GM10266 (cell line): ENCODE results near the gene SF3B6.

Source experiments
- DNase-seq: peaks from one replicate; pipeline ENCODE4 v3.0.0; 2012; ENCODE audit errors: extremely low spot score
- CTCF ChIP-seq: IDR thresholded peaks from 2 replicates; pipeline ENCODE4 v1.5.1; 2012; ENCODE audit warnings: mild to moderate bottlenecking, low read depth; ENCODE audit not compliant: control insufficient read depth, insufficient read depth; ENCODE audit errors: missing control alignments

Gene SF3B6

DNA sequence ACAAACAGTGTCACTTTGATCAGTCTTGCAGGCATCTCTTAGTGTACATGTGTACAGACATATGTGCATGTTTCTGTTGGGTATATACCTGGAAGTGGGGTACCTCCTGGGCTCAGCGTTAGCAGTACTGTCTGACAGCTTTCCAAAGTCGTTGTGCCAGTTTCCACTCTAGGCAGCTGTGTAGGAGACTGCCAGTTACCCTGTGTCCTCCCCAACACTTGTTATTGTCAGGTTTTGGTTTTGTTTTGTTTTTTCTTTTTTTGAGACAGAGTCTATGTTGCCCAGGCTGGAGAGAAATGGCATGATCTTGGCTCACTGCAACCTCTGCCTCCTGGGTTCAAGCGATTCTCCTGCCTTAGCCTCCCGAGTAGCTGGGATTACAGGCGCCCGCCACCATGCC is 20.4 kb downstream of the SF3B6 start:
- no peak for TF ChIP-seq CTCF
- DNase-seq: no peak

DNA sequence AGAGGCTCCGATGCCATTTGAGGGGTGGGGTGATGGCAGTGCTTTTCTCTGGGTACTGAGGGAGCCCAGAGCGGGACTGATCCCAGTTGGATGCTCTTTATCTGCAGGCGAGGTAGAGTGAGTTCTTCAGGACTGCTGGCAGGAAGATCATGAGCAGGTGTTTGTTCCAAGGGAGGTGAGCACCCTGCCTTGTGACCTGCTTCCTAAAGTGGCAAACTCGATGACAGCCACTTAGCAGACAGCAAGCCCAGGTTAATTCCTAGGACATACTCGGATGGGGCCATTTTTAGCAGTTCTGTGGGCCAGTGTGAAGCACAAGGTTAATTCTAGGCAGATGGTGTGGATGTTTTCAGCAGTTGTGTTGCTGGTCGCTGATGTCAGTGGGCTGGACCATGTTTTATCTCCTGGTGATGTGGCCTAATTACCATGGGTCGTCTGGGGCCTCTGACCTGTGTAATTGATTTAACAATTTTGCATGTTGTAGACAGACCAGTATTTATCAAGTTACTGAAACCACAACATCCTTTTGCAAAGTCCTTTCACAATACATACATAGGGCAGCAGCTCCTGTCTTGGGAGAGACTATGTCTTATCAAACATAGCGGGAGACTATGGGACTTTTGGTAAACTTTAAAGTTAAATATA is 21.6 kb downstream of the SF3B6 start:
- DNase-seq: no peak
- no peak for TF ChIP-seq CTCF

DNA sequence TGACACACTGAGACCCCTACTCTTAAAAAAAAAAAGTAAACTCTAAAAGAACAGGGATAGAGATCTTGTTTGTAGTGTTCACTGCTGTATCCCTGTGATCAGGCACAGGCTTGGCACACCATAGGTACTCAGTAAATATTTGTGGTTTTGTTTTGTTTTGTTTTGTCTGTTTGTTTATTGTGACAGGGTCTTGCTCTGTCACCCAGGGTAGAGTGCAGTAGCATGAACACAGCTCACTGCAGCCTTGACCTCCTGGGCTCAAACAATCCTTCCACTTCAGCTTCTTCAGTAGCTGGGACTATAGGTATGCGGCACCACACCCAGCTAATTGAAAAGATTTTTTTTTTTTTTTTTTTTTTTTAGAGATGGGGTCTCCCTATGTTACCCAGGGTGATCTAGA is 23.2 kb downstream of the SF3B6 start:
- no peak for TF ChIP-seq CTCF
- no peak for DNase-seq

DNA sequence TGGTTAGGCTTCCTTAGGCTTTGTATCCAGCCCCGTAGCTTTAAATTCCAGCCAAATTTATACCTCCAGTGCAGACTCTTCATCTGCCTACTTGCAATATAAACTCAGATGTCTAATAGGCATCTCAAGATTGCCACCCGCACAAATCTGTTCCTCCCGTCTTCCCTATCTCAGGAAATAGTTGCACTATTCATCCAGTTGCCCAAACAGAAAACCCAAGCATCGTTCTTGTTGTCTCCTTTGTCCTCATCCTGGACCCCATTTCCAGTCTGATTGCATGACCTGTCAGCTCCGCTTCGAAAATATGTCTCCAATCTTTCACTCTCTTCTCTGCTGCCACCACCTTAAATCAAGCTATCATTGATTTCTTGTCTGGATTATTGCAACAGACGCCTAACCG is 24.3 kb downstream of the SF3B6 start:
- TF ChIP-seq CTCF: no peak
- DNase-seq: no peak

DNA sequence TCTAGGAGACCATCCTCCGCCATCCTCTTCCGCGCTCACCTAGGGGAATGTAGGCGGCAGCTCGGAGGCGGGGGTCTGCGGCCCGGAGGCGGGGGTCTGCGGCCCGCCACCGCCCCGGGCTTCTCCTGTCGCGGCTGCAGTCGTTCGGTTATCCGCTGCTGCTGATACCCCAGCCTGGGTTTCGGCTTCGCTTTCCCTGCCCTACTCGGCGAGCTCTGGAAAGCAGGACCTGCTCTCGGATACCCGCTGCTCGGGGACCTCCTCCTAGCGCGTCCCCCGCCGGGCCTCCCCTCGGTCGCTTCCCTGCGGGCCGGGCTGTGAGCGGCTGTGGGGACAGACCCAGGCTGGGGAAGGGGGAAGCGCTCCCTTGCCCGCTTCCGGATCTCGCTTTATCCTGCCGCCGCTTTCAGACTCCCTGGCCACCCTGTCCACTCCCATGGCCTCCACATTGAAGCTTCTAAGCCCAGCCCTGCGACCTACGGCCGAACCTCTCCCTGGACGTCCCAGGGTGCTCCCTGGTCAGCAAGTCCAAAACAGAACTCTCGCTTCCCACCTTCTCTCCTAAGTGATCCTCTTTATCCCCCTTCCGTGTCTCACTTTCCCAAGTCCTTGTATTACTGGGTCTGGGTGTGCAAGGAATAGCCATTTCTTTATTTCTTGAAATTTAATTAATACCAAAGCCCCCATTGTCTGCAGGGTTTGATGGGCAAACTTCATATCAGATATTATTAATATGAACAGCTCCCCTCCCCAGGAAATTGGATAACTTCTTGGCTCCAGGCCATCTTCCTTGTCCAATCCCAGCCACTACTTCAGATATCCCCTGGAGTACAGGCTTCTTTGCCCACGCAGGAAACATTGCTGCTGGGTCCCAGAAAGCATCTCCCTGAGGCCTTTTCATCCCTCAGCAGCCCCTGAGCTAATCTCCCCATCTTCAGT is 25.8 kb downstream of the SF3B6 start:
- TF ChIP-seq CTCF: no peak
- no peak for DNase-seq

- TF ChIP-seq CTCF: no peak
- peak; percentile 79 for DNase-seq
Measured at GRCh38 chr2:24049485-24050021, 26.6 kb downstream of the SF3B6 start, which contains the start of gene FKBP1B. FKBP1B (plus strand) TSS chr2:24049741; CDS start chr2:24049850, 109 bp downstream.

GRCh38 chr2:24048769-24049484 is 27.2 kb downstream of the SF3B6 start:
- no peak for DNase-seq
- TF ChIP-seq CTCF: no peak
